ENCODE results near the gene GNB5.
A peak's percentile ranks its signal among the peaks of the same experiment; 100 is the strongest.

The GNB5 gene

DNA sequence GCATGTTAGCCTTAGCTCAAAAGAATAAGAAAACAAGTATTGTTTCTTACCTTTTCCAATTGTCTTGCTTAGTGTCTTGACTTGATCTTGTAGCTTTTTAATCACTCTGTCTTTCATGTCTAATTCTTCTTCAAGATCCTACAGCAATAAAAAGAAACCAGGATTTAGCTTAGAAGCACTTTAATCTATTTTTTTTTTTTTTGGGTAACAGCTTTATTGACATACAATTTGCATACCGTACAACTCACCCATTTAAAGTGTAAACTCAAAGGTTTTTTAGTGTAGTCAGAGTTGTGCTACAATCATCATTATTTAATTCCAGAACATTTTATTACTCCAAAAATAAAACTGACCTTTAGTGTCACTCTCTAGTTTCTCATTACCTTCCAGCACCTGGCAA, 23.4 kb upstream of the GNB5 start:
- TF ChIP-seq, protein P1, sequence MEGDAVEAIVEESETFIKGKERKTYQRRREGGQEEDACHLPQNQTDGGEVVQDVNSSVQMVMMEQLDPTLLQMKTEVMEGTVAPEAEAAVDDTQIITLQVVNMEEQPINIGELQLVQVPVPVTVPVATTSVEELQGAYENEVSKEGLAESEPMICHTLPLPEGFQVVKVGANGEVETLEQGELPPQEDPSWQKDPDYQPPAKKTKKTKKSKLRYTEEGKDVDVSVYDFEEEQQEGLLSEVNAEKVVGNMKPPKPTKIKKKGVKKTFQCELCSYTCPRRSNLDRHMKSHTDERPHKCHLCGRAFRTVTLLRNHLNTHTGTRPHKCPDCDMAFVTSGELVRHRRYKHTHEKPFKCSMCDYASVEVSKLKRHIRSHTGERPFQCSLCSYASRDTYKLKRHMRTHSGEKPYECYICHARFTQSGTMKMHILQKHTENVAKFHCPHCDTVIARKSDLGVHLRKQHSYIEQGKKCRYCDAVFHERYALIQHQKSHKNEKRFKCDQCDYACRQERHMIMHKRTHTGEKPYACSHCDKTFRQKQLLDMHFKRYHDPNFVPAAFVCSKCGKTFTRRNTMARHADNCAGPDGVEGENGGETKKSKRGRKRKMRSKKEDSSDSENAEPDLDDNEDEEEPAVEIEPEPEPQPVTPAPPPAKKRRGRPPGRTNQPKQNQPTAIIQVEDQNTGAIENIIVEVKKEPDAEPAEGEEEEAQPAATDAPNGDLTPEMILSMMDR (IDR thresholded peaks at IDR 0.05; ENCODE audit: low read length), result no peak
- no peak for TF ChIP-seq EZH2phosphoT487 (IDR thresholded peaks at IDR 0.05; ENCODE audit: low read length)
- no peak for TF ChIP-seq EZH2 (optimal IDR thresholded peaks at IDR 0.05; ENCODE audit: low read depth, low read length)
- no peaks in the 10 kb centered on the region for H3K9me3 ChIP-seq (replicated peaks; ENCODE audit: insufficient read depth, low read length)

DNA sequence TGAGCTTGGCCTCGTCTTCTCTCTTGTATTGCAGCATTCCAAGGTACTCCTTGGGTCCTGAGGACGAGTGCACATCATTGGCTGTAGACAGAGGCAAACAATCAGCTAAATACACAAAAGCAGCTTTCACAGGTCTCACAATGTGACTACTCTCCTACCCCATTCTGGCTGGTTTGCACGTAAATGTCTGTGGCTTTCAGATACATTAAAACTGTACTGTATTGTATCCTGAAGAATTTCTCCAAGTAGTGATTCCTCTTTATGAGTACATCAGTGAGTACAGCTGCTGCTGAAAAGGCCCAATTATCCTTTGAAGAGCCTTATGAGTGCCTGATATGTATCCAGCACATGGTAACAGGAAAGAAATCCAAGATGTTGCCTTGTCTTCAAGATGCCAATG, 22.0 kb upstream of the GNB5 start:
- Histone ChIP-seq H2AFZ (ENCODE audit: low read length) (no peak overlapping the region), H3K9me3 (replicated peaks; ENCODE audit: insufficient read depth, low read length) (no peaks in the 10 kb centered on the region)

More for the DNA sequence above, 23.4 kb upstream of the GNB5 start:
- H3K36me3 ChIP-seq (replicated peaks; ENCODE audit: insufficient read depth, low read length), result no peaks in the 10 kb centered on the region
- H3K9ac ChIP-seq (ENCODE audit: low read length), result no peak overlapping the region
- H3K4me2 ChIP-seq (ENCODE audit: low read depth, low read length), result no peak overlapping the region
- no peaks in the 10 kb centered on the region for H4K20me1 ChIP-seq (ENCODE audit: insufficient read depth, low read length)
- no peak for DNase-seq
- H3K9me2 ChIP-seq (replicated peaks; ENCODE audit: insufficient read depth, low read length), result no peaks in the 10 kb centered on the region
- H3F3A ChIP-seq (ENCODE audit: insufficient read depth, low read length), result no peaks in the 10 kb centered on the region
- H3K79me2 ChIP-seq (ENCODE audit: low read length), result no peaks in the 10 kb centered on the region
- H3K27me3 ChIP-seq (replicated peaks; ENCODE audit: insufficient read depth, low read length), result no peaks in the 10 kb centered on the region
- no peak overlapping the region for H2AFZ ChIP-seq (ENCODE audit: low read length)
- no peak overlapping the region for H3K27ac ChIP-seq (ENCODE audit: low read length)
- no peak overlapping the region for H3K4me3 ChIP-seq (ENCODE audit: low read length)
- H3K4me1 ChIP-seq (ENCODE audit: low read length), result no peaks in the 10 kb centered on the region

DNA sequence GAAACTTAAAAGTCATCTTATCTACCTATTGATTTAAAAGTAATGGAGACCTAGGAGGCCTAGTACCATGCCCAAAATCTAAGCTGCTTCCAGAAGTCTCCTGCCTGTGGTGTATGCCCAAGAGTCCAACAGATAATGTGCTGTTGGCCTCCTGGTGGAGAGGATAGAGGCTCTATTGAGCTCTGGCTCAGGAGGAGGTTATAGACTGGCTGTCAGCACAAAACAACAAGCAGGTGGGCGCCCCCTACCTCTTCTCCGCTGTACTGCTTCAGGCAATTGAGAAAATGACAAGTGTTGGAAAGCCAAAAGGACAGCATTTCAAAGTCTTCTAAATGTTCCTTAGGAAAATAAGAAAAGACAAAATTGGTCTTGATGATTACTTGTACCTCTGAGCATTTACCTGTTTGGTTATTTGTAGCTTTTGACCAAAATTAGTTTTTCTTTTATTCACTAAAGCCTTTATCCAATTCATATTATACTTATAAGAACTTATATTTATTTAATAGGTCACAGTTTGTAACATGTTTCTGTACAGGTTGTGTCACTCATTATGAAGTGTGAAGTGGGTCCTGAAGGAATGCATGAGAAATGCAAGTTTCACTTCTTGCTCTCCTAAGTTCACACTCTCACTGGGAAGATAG, 17.2 kb upstream of the GNB5 start:
- H3F3A ChIP-seq (ENCODE audit: insufficient read depth, low read length), result no peaks in the 10 kb centered on the region
- no peaks in the 10 kb centered on the region for H3K36me3 ChIP-seq (replicated peaks; ENCODE audit: insufficient read depth, low read length)
- H3K9me2 ChIP-seq (replicated peaks; ENCODE audit: insufficient read depth, low read length), result no peaks in the 10 kb centered on the region
- H3K27me3 ChIP-seq (replicated peaks; ENCODE audit: insufficient read depth, low read length), result no peaks in the 10 kb centered on the region
- no peak overlapping the region for H2AFZ ChIP-seq (ENCODE audit: low read length)
- no peak for TF ChIP-seq EZH2 (optimal IDR thresholded peaks at IDR 0.05; ENCODE audit: low read depth, low read length)
- TF ChIP-seq, protein P1 (IDR thresholded peaks at IDR 0.05; ENCODE audit: low read length), result peak; percentile 90
- no peaks in the 10 kb centered on the region for H4K20me1 ChIP-seq (ENCODE audit: insufficient read depth, low read length)
- DNase-seq, result peak; percentile 60
- no peaks in the 10 kb centered on the region for H3K79me2 ChIP-seq (ENCODE audit: low read length)
- no peaks in the 10 kb centered on the region for H3K9me3 ChIP-seq (replicated peaks; ENCODE audit: insufficient read depth, low read length)
- H3K27ac ChIP-seq (ENCODE audit: low read length), result no peak overlapping the region
- no peak overlapping the region for H3K4me2 ChIP-seq (ENCODE audit: low read depth, low read length)
- no peak overlapping the region for H3K4me3 ChIP-seq (ENCODE audit: low read length)
- H3K4me1 ChIP-seq (ENCODE audit: low read length), result no peaks in the 10 kb centered on the region
- no peak overlapping the region for H3K9ac ChIP-seq (ENCODE audit: low read length)

More for the DNA sequence above, 22.0 kb upstream of the GNB5 start:
- no peak for DNase-seq
- Histone ChIP-seq H3K36me3 (replicated peaks; ENCODE audit: insufficient read depth, low read length) (no peaks in the 10 kb centered on the region), H3K4me1 (ENCODE audit: low read length) (no peaks in the 10 kb centered on the region), H3K27ac (ENCODE audit: low read length) (no peak overlapping the region), H4K20me1 (ENCODE audit: insufficient read depth, low read length) (no peaks in the 10 kb centered on the region), H3K9me2 (replicated peaks; ENCODE audit: insufficient read depth, low read length) (no peaks in the 10 kb centered on the region), H3K9ac (ENCODE audit: low read length) (no peak overlapping the region), H3K4me3 (ENCODE audit: low read length) (no peak overlapping the region), H3K79me2 (ENCODE audit: low read length) (no peaks in the 10 kb centered on the region), H3K4me2 (ENCODE audit: low read depth, low read length) (no peak overlapping the region), H3K27me3 (replicated peaks; ENCODE audit: insufficient read depth, low read length) (no peaks in the 10 kb centered on the region), H3F3A (ENCODE audit: insufficient read depth, low read length) (no peaks in the 10 kb centered on the region)
- TF ChIP-seq, protein P1 (IDR thresholded peaks at IDR 0.05; ENCODE audit: low read length), result no peak
- no peak for TF ChIP-seq EZH2phosphoT487 (IDR thresholded peaks at IDR 0.05; ENCODE audit: low read length)
- no peak for TF ChIP-seq EZH2 (optimal IDR thresholded peaks at IDR 0.05; ENCODE audit: low read depth, low read length)
